GM18867 (cell line): ENCODE data around the gene GRIA2.
"Not testable (repeated sequence)": the region's sequence is repeated elsewhere in the genome, so short reads cannot be mapped to it uniquely, and the experiment has no call there.

Experiments
- ATAC-seq: cut with Tn5 transposase; IDR thresholded peaks from one replicate; pipeline ENCODE4 v1.9.1; 2021; ENCODE audit warnings: mild to moderate bottlenecking, moderate library complexity; ENCODE audit not compliant: unreplicated experiment

GRIA2 gene

GRCh38 chr4:157220371-157220881, at the start of gene GRIA2:
TSS of gene GRIA2 (plus strand) at chr4:157220728. CDS start at chr4:157221043, 315 bp downstream.
- no peak for ATAC-seq

- no peak for ATAC-seq
Measured at GRCh38 chr4:157172011-157172410, 48.5 kb upstream of the GRIA2 start.

- not testable (repeated sequence) for ATAC-seq
Measured at GRCh38 chr4:157180268-157180667, 40.3 kb upstream of the GRIA2 start.

GRCh38 chr4:157184300-157184699, 36.2 kb upstream of the GRIA2 start:
- no peak for ATAC-seq

- no peak for ATAC-seq
Measured at GRCh38 chr4:157185363-157185762, 35.2 kb upstream of the GRIA2 start.

GRCh38 chr4:157195374-157195773, 25.2 kb upstream of the GRIA2 start:
- no peak for ATAC-seq

- ATAC-seq, result no peak
Measured at GRCh38 chr4:157196046-157196445, 24.5 kb upstream of the GRIA2 start.

GRCh38 chr4:157204634-157205244, 15.8 kb upstream of the GRIA2 start:
- peak; percentile 76 for ATAC-seq

- ATAC-seq, result peak; percentile 58
Measured at GRCh38 chr4:157217708-157218107, 2.8 kb upstream of the GRIA2 start.

- no peak for ATAC-seq
Measured at GRCh38 chr4:157219711-157220370, 687 bp upstream of the GRIA2 start.

- no peak for ATAC-seq
Measured at GRCh38 chr4:157221426-157221894, 932 bp downstream of the GRIA2 start.

- ATAC-seq, result no peak
Measured at GRCh38 chr4:157221895-157222770, 1.6 kb downstream of the GRIA2 start.

GRCh38 chr4:157222771-157223160, 2.2 kb downstream of the GRIA2 start:
- ATAC-seq, result no peak

- no peak for ATAC-seq
Measured at GRCh38 chr4:157223456-157223855, 2.9 kb downstream of the GRIA2 start.

GRCh38 chr4:157225096-157225495, 4.6 kb downstream of the GRIA2 start:
- ATAC-seq, result no peak

GRCh38 chr4:157226035-157226434, 5.5 kb downstream of the GRIA2 start:
- no peak for ATAC-seq

GRCh38 chr4:157226601-157227000, 6.1 kb downstream of the GRIA2 start:
- ATAC-seq, result no peak

- ATAC-seq, result no peak
Measured at GRCh38 chr4:157231525-157231924, 11.0 kb downstream of the GRIA2 start.

- no peak for ATAC-seq
Measured at GRCh38 chr4:157242871-157243270, 22.3 kb downstream of the GRIA2 start.

GRCh38 chr4:157244348-157244747, 23.8 kb downstream of the GRIA2 start:
- ATAC-seq, result no peak

- ATAC-seq, result no peak
Measured at GRCh38 chr4:157245351-157245750, 24.8 kb downstream of the GRIA2 start.
